Esophagus (tissue), 2 donors: ENCODE data around the gene CREB5. TPM values are rescaled to one million over a fixed set of nuclear protein-coding genes. Genes with fewer than 3 reads are reported as not detected.

Experiments
- H3K27ac ChIP-seq, 2 donors: one replicate each; pipeline ENCODE4 v1.5.1; 2013; ENCODE audit warnings: low read depth in 2 of 2, mild to moderate bottlenecking in 2 of 2, inconsistent platforms in 1 of 2, low read length in 1 of 2, moderate library complexity in 1 of 2
- H3K27me3 ChIP-seq, 2 donors: one replicate each; pipeline ENCODE4 v1.6.1; 2013; ENCODE audit warnings: low read length in 2 of 2, control low read depth in 1 of 2, mild to moderate bottlenecking in 1 of 2; ENCODE audit not compliant: insufficient read depth in 2 of 2, control insufficient read depth in 1 of 2
- H3K36me3 ChIP-seq, 2 donors: one replicate each; pipeline ENCODE4 v1.6.1; 2013; ENCODE audit warnings: low read length in 1 of 2; ENCODE audit not compliant: control insufficient read depth in 2 of 2, insufficient read depth in 2 of 2
- H3K4me1 ChIP-seq, 2 donors: one replicate each; pipeline ENCODE4 v1.6.1; 2013; ENCODE audit warnings: low read length in 1 of 2; ENCODE audit not compliant: control insufficient read depth in 2 of 2, insufficient read depth in 2 of 2
- H3K4me3 ChIP-seq, 2 donors: one replicate each; pipeline ENCODE4 v1.5.1; 2013; ENCODE audit warnings: low read length in 2 of 2, mild to moderate bottlenecking in 2 of 2, low read depth in 1 of 2, moderate library complexity in 1 of 2
- H3K9me3 ChIP-seq, 2 donors: one replicate each; pipeline ENCODE4 v1.6.1; 2013; ENCODE audit warnings: mild to moderate bottlenecking in 2 of 2, low read depth in 1 of 2, low read length in 1 of 2, moderate library complexity in 1 of 2; ENCODE audit not compliant: control insufficient read depth in 2 of 2, insufficient read depth in 1 of 2
- WGBS, 2 donors: extraction: QIAGEN DNeasy Blood & Tissue Kit; methylation state at CpG; one replicate each; pipeline ENCODE4 v1.1.7; 2013; 5-methylcytosine and 5-hydroxymethylcytosine counted together
- polyA plus RNA-seq, 2 donors: library from polyadenylated mRNA; stranded (reverse); fragments of 200-250 nt; gene quantifications; one replicate each; pipeline ENCODE4 v1.2.3, GENCODE V29; 2013
- donor health status: healthy with polysubstance abuse.
- donor health status: Bipolar disorder and iron deficiency.

The CREB5 gene
- polyA plus RNA-seq, 2 donors, result 0.67 to 1.2 TPM

GRCh38 chr7:28773423-28774145, 361.3 kb downstream of the CREB5 start:
- no peaks in the 10 kb centered on the region for H3K9me3 ChIP-seq
- 60 to 71% methylated on average over 6 of the region's 6 CpGs for WGBS, 2 donors
- H3K27me3 ChIP-seq, result no peaks in the 10 kb centered on the region
- H3K4me3 ChIP-seq, result no peak overlapping the region
- peaks cover 0 to 2% of the 10 kb centered on the region in 2 donors for H3K4me1 ChIP-seq
- H3K27ac ChIP-seq, result no peak overlapping the region
- no peaks in the 10 kb centered on the region for H3K36me3 ChIP-seq

- H3K27ac ChIP-seq, result no peak overlapping the region
- H3K4me1 ChIP-seq, result peaks cover 0 to 2% of the 10 kb centered on the region in 2 donors
- H3K36me3 ChIP-seq, result no peaks in the 10 kb centered on the region
- no peak overlapping the region for H3K4me3 ChIP-seq
- no peaks in the 10 kb centered on the region for H3K27me3 ChIP-seq
- WGBS, 2 donors, result 41 to 49% methylated on average over 4 of the region's 4 CpGs
- no peaks in the 10 kb centered on the region for H3K9me3 ChIP-seq
Measured at GRCh38 chr7:28774261-28774988, 362.1 kb downstream of the CREB5 start.

GRCh38 chr7:28776463-28777157, 364.3 kb downstream of the CREB5 start:
- Histone ChIP-seq H3K36me3 (no peaks in the 10 kb centered on the region), H3K27ac (no peak overlapping the region), H3K9me3 (no peaks in the 10 kb centered on the region), H3K4me1 (peaks cover 0 to 2% of the 10 kb centered on the region in 2 donors), H3K4me3 (no peak overlapping the region), H3K27me3 (no peaks in the 10 kb centered on the region)
- 87 to 97% methylated on average over 4 of the region's 4 CpGs for WGBS, 2 donors

GRCh38 chr7:28778786-28779185, 366.5 kb downstream of the CREB5 start:
- H3K36me3 ChIP-seq, result no peaks in the 10 kb centered on the region
- H3K4me1 ChIP-seq, result no peaks in the 10 kb centered on the region
- H3K27me3 ChIP-seq, result no peaks in the 10 kb centered on the region
- no peak overlapping the region for H3K4me3 ChIP-seq
- no peaks in the 10 kb centered on the region for H3K9me3 ChIP-seq
- 31 to 50% methylated on average over 4 of the region's 4 CpGs for WGBS, 2 donors
- no peak overlapping the region for H3K27ac ChIP-seq

GRCh38 chr7:28779954-28780353, 367.6 kb downstream of the CREB5 start:
- Histone ChIP-seq H3K9me3 (no peaks in the 10 kb centered on the region), H3K36me3 (no peaks in the 10 kb centered on the region), H3K27me3 (no peaks in the 10 kb centered on the region), H3K27ac (no peak overlapping the region), H3K4me1 (no peaks in the 10 kb centered on the region), H3K4me3 (no peak overlapping the region)
- 78% methylated on average over 6 of the region's 6 CpGs for WGBS, 2 donors

GRCh38 chr7:28782362-28782761, 370.0 kb downstream of the CREB5 start:
- no peaks in the 10 kb centered on the region for H3K9me3 ChIP-seq
- H3K27ac ChIP-seq, result no peak overlapping the region
- no peaks in the 10 kb centered on the region for H3K36me3 ChIP-seq
- no peaks in the 10 kb centered on the region for H3K4me1 ChIP-seq
- WGBS, 2 donors, result 79 to 89% methylated on average over 2 of the region's 2 CpGs
- H3K27me3 ChIP-seq, result no peaks in the 10 kb centered on the region
- H3K4me3 ChIP-seq, result no peak overlapping the region

GRCh38 chr7:28784171-28784902, 372.0 kb downstream of the CREB5 start:
- Histone ChIP-seq H3K36me3 (no peaks in the 10 kb centered on the region), H3K27ac (peak overlapping the region; percentile 27 to 36), H3K4me3 (no peak overlapping the region), H3K4me1 (no peaks in the 10 kb centered on the region), H3K9me3 (no peaks in the 10 kb centered on the region), H3K27me3 (no peaks in the 10 kb centered on the region)
- WGBS, 2 donors, result 62 to 66% methylated on average over 13 of the region's 13 CpGs

GRCh38 chr7:28785041-28785995, 373.0 kb downstream of the CREB5 start:
- Histone ChIP-seq H3K9me3 (no peaks in the 10 kb centered on the region), H3K27ac (peak overlapping the region in 1 of 2 donors; percentile 16), H3K4me1 (no peaks in the 10 kb centered on the region), H3K36me3 (no peaks in the 10 kb centered on the region), H3K27me3 (no peaks in the 10 kb centered on the region), H3K4me3 (no peak overlapping the region)
- WGBS, 2 donors, result 81 to 86% methylated on average over 14 of the region's 14 CpGs
